GM10847 (cell line): Measurements from ENCODE around the gene EYA3.

Experiments
- POLR2A ChIP-seq: IDR thresholded peaks from 2 replicates; pipeline ENCODE4 v1.6.1; 2011; ENCODE audit not compliant: insufficient read length; ENCODE audit errors: extremely low read depth

EYA3 gene

GRCh38 chr1:28096210-28097099 is 8.0 kb upstream of the EYA3 start:
- TF ChIP-seq POLR2A: no peak

GRCh38 chr1:28091043-28091781 is 2.8 kb upstream of the EYA3 start:
- no peak for TF ChIP-seq POLR2A

GRCh38 chr1:28087614-28088167 is 719 bp downstream of the EYA3 start:
- no peak for TF ChIP-seq POLR2A

GRCh38 chr1:28086651-28087050 is 1.8 kb downstream of the EYA3 start:
- no peak for TF ChIP-seq POLR2A

DNA sequence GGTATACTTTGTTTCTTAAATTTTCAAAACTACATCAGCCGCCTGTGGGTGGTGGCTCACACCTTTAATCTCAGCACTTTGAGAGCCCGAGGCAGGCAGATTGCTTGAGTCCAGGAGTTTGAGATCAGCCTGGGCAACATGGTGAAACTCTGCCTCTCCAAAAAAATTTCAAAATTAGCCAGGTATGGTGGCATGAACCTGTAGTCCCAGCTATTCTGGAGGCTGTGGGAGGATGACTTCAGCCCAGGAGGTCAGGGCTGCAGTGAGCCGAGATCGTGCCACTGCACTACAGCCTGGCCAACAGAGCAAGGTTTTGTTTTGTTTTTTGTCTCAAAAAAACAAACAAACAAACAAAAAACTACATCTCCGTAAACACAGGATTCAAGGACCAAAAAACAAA is 3.3 kb downstream of the EYA3 start:
- no peak for TF ChIP-seq POLR2A

GRCh38 chr1:28083876-28084275 is 4.5 kb downstream of the EYA3 start:
- no peak for TF ChIP-seq POLR2A

GRCh38 chr1:28078680-28079626 is 9.5 kb downstream of the EYA3 start:
- TF ChIP-seq POLR2A: no peak

DNA sequence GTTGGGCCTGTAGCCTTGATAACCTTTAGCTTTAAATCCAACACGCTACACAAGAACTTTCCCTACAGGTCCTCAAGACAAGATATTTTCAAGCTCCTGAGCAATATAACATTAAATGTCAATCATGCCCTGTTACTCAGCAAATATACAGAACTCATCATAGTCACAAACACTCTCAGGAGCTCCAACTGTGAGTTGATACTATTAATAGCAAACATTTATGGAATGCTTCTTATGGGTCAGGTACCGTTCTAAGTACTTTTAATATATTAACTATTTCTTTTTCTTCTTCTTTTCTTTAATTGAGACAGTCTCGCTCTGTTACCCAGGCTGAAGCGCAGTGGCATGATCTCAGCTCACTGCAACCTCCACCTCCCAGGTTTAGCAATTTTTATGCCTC is 10.1 kb downstream of the EYA3 start:
- no peak for TF ChIP-seq POLR2A

- TF ChIP-seq POLR2A: no peak
These were observed 13.4 kb downstream of the EYA3 start for GRCh38 chr1:28074892-28075511.

GRCh38 chr1:28073867-28074266 is 14.5 kb downstream of the EYA3 start:
- no peak for TF ChIP-seq POLR2A

DNA sequence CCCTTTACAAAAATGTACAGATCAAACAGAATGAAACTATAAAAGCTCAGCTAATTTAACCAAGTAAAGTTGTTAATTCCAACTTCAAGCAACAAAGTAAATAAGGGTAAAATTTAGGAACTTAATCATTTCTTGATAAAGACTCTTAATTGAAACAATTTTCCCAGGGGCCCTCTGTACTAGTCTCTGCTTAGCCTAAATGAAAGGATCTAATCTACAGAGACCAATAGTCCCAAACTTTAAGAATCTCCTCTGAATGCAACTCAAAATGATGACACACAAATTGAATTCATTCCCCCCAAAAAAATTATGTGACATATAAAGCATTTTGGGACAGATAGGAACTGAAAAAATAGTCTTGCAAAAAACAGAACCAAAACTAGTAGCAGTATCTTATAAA is 16.6 kb downstream of the EYA3 start:
- TF ChIP-seq POLR2A: no peak

DNA sequence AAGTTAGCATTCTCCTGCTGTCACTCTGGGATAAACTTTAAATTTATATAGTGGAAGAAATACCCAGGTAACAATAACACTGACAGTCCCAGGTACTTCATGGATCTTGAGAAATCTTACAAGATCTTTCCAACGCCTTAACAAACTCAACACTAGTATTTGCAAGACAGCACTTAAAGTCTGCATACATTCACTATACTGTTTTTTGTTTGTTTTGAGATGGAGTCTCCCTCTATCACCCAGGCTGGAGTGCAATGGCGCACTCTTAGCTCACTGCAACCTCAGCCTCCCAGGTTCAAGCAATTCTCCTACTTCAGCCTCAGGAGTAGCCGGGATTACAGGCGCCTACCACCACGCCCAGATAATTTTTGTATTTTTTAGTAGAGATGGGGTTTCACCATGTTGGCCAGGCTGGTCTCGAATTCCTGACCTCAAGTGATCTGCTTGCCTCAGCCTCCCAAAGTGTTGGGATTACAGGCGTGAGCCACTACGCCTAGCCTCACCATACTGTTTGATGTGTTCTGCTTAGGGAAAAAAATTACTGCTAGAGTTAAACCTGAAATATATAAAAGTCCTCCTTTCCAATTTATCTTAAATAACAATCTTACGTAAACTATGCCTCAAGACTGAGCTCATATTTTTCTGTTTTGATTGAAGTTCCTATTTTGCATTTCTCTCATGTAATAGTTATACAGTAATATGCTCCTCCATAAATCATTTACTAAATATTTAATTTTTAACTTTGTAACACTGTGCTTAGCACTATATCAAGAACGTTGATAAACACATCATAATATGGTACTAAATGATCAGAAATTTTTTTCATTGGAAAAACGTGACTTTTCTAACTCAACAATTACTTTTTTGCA is 17.5 kb downstream of the EYA3 start:
- TF ChIP-seq POLR2A: no peak

- no peak for TF ChIP-seq POLR2A
These were observed 20.8 kb downstream of the EYA3 start for GRCh38 chr1:28067523-28068090.

DNA sequence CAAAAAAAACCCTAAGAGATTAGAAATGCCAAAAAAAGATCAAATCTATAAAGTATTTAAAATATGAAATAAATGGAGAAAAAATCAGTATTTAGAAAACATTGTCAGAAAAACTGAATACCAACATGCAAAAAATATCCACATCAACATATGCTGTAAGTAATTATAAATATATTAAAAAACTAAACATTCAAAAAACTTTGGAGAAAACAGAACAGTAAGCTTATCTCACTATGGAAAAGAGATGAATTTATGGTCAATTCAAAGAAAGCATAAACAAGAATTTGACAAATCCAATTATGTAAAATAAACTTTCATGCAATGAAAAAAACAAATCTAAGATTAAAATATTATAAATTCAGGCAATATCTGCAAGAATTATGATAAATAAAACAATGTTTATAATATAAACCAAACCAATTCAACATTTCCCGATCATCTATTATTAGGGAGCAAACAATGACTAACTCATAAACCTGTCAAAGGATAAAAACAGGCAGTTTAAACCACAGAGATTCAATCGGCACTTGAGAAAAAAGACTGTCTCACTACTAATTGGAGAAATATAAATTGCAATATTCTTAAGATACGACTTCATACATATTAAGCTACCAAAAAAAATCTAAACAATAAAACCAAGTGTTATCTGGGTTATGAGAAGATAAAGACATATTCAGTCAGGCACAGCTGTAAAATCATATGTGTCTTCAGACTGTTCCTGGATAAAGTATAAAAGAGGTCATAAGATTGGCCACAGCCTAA is 21.8 kb downstream of the EYA3 start:
- no peak for TF ChIP-seq POLR2A
